GM12892 (cell line): ENCODE data around the gene VAMP7.

ENCODE experiments used
- POLR2A ChIP-seq: IDR thresholded peaks from 2 replicates; pipeline ENCODE4 v1.6.1; 2011; ENCODE audit warnings: low read depth, low read length, control low read depth
- POLR2AphosphoS5 ChIP-seq: IDR thresholded peaks from 2 replicates; pipeline ENCODE4 v1.6.1; 2011; ENCODE audit warnings: low read depth, low read length, control low read depth
- TAF1 ChIP-seq: IDR thresholded peaks from 2 replicates; pipeline ENCODE4 v1.6.1; 2011; ENCODE audit warnings: low read depth, mild to moderate bottlenecking, control low read depth, low read length, borderline replicate concordance

GRCh38 chrX:155949098-155949497 lies 68.0 kb downstream of the VAMP7 start:
- TF ChIP-seq POLR2AphosphoS5 (no peak), POLR2A (no peak), TAF1 (no peak)
